Measurements from ENCODE around the gene LOXL3.

Gene LOXL3

GRCh38 chr2:74554820-74555531, 1.2 kb upstream of the LOXL3 start:
- no peaks in the 10 kb centered on the region for H3K27me3 ChIP-seq
- peaks cover 18% of the 10 kb centered on the region for H3K36me3 ChIP-seq
- peak overlapping the region; percentile 92 to 97 for H3K4me3 ChIP-seq (ENCODE audit: low read depth in 1 of 2, low read length in 1 of 2)
- no peaks in the 10 kb centered on the region for H3K9me3 ChIP-seq
- peaks cover 58 to 65% of the 10 kb centered on the region in 2 experiments for H3K4me1 ChIP-seq (ENCODE audit: control insufficient read depth in 1 of 2, insufficient read depth in 1 of 2, low read depth in 1 of 2, low read length in 1 of 2)
- TF ChIP-seq, protein P1, sequence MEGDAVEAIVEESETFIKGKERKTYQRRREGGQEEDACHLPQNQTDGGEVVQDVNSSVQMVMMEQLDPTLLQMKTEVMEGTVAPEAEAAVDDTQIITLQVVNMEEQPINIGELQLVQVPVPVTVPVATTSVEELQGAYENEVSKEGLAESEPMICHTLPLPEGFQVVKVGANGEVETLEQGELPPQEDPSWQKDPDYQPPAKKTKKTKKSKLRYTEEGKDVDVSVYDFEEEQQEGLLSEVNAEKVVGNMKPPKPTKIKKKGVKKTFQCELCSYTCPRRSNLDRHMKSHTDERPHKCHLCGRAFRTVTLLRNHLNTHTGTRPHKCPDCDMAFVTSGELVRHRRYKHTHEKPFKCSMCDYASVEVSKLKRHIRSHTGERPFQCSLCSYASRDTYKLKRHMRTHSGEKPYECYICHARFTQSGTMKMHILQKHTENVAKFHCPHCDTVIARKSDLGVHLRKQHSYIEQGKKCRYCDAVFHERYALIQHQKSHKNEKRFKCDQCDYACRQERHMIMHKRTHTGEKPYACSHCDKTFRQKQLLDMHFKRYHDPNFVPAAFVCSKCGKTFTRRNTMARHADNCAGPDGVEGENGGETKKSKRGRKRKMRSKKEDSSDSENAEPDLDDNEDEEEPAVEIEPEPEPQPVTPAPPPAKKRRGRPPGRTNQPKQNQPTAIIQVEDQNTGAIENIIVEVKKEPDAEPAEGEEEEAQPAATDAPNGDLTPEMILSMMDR (IDR thresholded peaks at IDR 0.05) = peak; percentile 16
- peak overlapping the region; percentile 85 for H3K27ac ChIP-seq

GRCh38 chr2:74552914-74553811, 579 bp downstream of the LOXL3 start:
- Histone ChIP-seq H3K27me3 (peaks cover 15% of the 10 kb centered on the region), H3K36me3 (peaks cover 18% of the 10 kb centered on the region), H3K27ac (peak overlapping the region; percentile 85), H3K4me3 (ENCODE audit: low read depth in 1 of 2, low read length in 1 of 2) (peak overlapping the region; percentile 92 to 97), H3K9me3 (no peaks in the 10 kb centered on the region), H3K4me1 (ENCODE audit: control insufficient read depth in 1 of 2, insufficient read depth in 1 of 2, low read depth in 1 of 2, low read length in 1 of 2) (peaks cover 56 to 65% of the 10 kb centered on the region in 2 experiments)
- TF ChIP-seq, protein P1 (IDR thresholded peaks at IDR 0.05) = no peak

GRCh38 chr2:74551942-74552913, 1.5 kb downstream of the LOXL3 start:
- no peaks in the 10 kb centered on the region for H3K9me3 ChIP-seq
- no peak overlapping the region for H3K27ac ChIP-seq
- H3K27me3 ChIP-seq = peaks cover 15% of the 10 kb centered on the region
- H3K4me3 ChIP-seq (ENCODE audit: low read depth in 1 of 2, low read length in 1 of 2) = no peak overlapping the region
- peaks cover 48 to 58% of the 10 kb centered on the region in 2 experiments for H3K4me1 ChIP-seq (ENCODE audit: control insufficient read depth in 1 of 2, insufficient read depth in 1 of 2, low read depth in 1 of 2, low read length in 1 of 2)
- H3K36me3 ChIP-seq = peaks cover 10% of the 10 kb centered on the region
- TF ChIP-seq, protein P1 (IDR thresholded peaks at IDR 0.05) = no peak

- Histone ChIP-seq H3K27ac (no peak overlapping the region), H3K36me3 (peaks cover 5% of the 10 kb centered on the region), H3K4me1 (ENCODE audit: control insufficient read depth in 1 of 2, insufficient read depth in 1 of 2, low read depth in 1 of 2, low read length in 1 of 2) (peaks cover 41 to 51% of the 10 kb centered on the region in 2 experiments), H3K4me3 (ENCODE audit: low read depth in 1 of 2, low read length in 1 of 2) (no peak overlapping the region), H3K9me3 (no peaks in the 10 kb centered on the region), H3K27me3 (peaks cover 15% of the 10 kb centered on the region)
- TF ChIP-seq, protein P1 (IDR thresholded peaks at IDR 0.05) = no peak
Observed at GRCh38 chr2:74551530-74551929, 2.2 kb downstream of the LOXL3 start.

- TF ChIP-seq, protein P1 (IDR thresholded peaks at IDR 0.05) = no peak
- Histone ChIP-seq H3K4me1 (ENCODE audit: control insufficient read depth in 1 of 2, insufficient read depth in 1 of 2, low read depth in 1 of 2, low read length in 1 of 2) (peaks cover 28 to 39% of the 10 kb centered on the region in 2 experiments), H3K4me3 (ENCODE audit: low read depth in 1 of 2, low read length in 1 of 2) (no peak overlapping the region)
Observed at GRCh38 chr2:74550231-74550630, 3.5 kb downstream of the LOXL3 start.

More at GRCh38 chr2:74550231-74550630, 3.5 kb downstream of the LOXL3 start:
- H3K9me3 ChIP-seq = no peaks in the 10 kb centered on the region
- H3K27me3 ChIP-seq = peaks cover 15% of the 10 kb centered on the region
- no peaks in the 10 kb centered on the region for H3K36me3 ChIP-seq
- H3K27ac ChIP-seq = no peak overlapping the region
